Measurements from ENCODE around the gene SDCCAG8.

Gene SDCCAG8

GRCh38 chr1:243256590-243256989, 749 bp downstream of the SDCCAG8 start:
- CTCF ChIA-PET = interaction anchor here (0.6 to 1.9 kb wide), 2 partner anchors 9 to 1336 kb away, joined by 3 to 4 read pairs; no protein-coding TSS in a partner anchor
- DNase-seq (ENCODE audit: extremely low spot score) = no peak
- POLR2A ChIA-PET = interaction anchor here (0.6 to 1.3 kb wide), 4 partner anchors 57 to 1337 kb away, joined by 3 to 4 read pairs (median 3); no protein-coding TSS in a partner anchor
- no peak for TF ChIP-seq ELF4 (IDR thresholded peaks at IDR 0.05)
- TF ChIP-seq PKNOX1 (IDR thresholded peaks at IDR 0.05) = peak; percentile 62; the same call in 1 of the 2 replicates
- TF ChIP-seq SUZ12 (IDR thresholded peaks at IDR 0.05) = no peak

DNA sequence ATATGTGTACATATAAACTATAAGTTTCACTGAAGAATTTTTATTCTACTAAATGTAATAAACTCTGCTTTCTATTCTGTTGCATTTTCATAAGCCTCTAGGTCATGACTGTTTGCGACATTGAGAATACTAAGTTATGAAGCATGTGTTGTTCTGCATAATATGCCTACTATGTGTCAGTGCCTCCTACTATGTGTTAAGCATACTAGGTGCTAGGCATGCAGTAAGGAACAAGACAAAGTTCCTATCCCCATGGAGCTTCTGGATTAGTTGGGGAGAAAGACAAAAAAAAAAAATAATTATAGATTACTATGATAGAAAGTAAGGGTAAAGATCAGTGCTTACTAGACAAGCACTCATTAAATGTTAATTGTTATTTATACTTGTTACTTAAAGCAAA, 1.3 kb downstream of the SDCCAG8 start:
- ChIA-PET POLR2A (interaction anchor here (0.6 to 0.8 kb wide), 2 partner anchors 64 to 1163 kb away, joined by 3 read pairs; no protein-coding TSS in a partner anchor), CTCF (interaction anchor here (0.6 kb wide), 1 partner anchor 1336 kb away, joined by 3 read pairs; no protein-coding TSS in a partner anchor)
- no peak for TF ChIP-seq L3MBTL2 (conservative IDR thresholded peaks at IDR 0.05)
- TF ChIP-seq FOXK2 (IDR thresholded peaks at IDR 0.05) = no peak
- no peak for TF ChIP-seq NFRKB (IDR thresholded peaks at IDR 0.05)
- no peak for TF ChIP-seq ZNF384 (IDR thresholded peaks at IDR 0.05)
- TF ChIP-seq PKNOX1 (IDR thresholded peaks at IDR 0.05) = no peak
- no peak for TF ChIP-seq LEF1 (IDR thresholded peaks at IDR 0.05; ENCODE audit: borderline replicate concordance)
- TF ChIP-seq TARDBP (IDR thresholded peaks at IDR 0.05) = no peak
- TF ChIP-seq FOXM1 (IDR thresholded peaks at IDR 0.05; ENCODE audit: borderline replicate concordance) = no peak
- DNase-seq (ENCODE audit: extremely low spot score) = no peak

- TF ChIP-seq FOXK2 (IDR thresholded peaks at IDR 0.05) (no peak), FOXM1 (IDR thresholded peaks at IDR 0.05; ENCODE audit: borderline replicate concordance) (no peak), FOXA1 (IDR thresholded peaks at IDR 0.05) (no peak), SUZ12 (IDR thresholded peaks at IDR 0.05) (no peak), ARNT (IDR thresholded peaks at IDR 0.05) (no peak), TARDBP (IDR thresholded peaks at IDR 0.05) (no peak), BHLHE40 (IDR thresholded peaks at IDR 0.05; ENCODE audit: borderline replicate concordance) (no peak), PKNOX1 (IDR thresholded peaks at IDR 0.05) (no peak), LEF1 (IDR thresholded peaks at IDR 0.05; ENCODE audit: borderline replicate concordance) (no peak), HDGF (IDR thresholded peaks at IDR 0.05; ENCODE audit: borderline replicate concordance) (no peak), CTBP1 (IDR thresholded peaks at IDR 0.05; ENCODE audit: borderline replicate concordance) (no peak), ZNF384 (IDR thresholded peaks at IDR 0.05) (no peak), L3MBTL2 (conservative IDR thresholded peaks at IDR 0.05) (no peak), NFRKB (IDR thresholded peaks at IDR 0.05) (no peak), SP1 (IDR thresholded peaks at IDR 0.05) (no peak), ELF4 (IDR thresholded peaks at IDR 0.05) (no peak)
- ChIA-PET POLR2A (no interaction called here), CTCF (no interaction called here)
- DNase-seq (ENCODE audit: extremely low spot score) = no peak
These were observed 2.9 kb downstream of the SDCCAG8 start for GRCh38 chr1:243258731-243259130.

DNA sequence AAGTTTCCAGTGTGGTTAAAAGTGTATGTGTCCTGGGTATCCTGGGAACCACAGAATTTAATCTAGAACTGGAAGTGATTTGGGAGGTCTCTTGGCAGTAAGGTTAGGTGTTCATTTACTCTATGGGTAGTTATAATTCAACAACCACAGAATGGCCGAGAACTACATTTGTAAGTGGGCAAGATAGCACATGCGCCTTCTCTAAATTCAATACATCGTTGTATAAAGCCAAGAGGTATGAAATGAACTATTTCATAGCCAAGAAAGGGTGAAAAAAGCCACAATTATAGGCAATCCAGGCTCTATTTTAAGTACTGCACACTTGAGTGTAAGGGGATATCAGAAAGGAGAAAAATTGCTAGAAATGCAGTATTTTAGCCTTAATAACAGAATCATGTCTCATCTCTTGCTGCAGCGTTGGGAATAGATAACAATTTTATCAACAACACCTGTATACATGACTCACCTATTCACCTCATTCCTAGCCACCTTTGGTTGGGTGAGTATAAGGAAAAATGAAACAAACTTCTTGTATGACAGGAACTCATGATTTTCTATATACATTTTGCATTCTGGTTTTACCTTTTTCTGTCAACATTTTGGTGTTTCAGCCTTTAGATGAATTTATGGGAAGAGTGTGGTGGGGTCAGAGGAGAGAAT, 4.5 kb downstream of the SDCCAG8 start:
- POLR2A ChIA-PET = no interaction called here
- CTCF ChIA-PET = no interaction called here
- no peak for DNase-seq (ENCODE audit: extremely low spot score)
- no peak for TF ChIP-seq HDGF (IDR thresholded peaks at IDR 0.05; ENCODE audit: borderline replicate concordance)
- TF ChIP-seq SP1 (IDR thresholded peaks at IDR 0.05) = no peak
- TF ChIP-seq ARNT (IDR thresholded peaks at IDR 0.05) = no peak
- TF ChIP-seq LEF1 (IDR thresholded peaks at IDR 0.05; ENCODE audit: borderline replicate concordance) = no peak
- no peak for TF ChIP-seq FOXK2 (IDR thresholded peaks at IDR 0.05)
- TF ChIP-seq TARDBP (IDR thresholded peaks at IDR 0.05) = no peak

GRCh38 chr1:243261390-243261789, 5.5 kb downstream of the SDCCAG8 start:
- no peak for DNase-seq (ENCODE audit: extremely low spot score)
- TF ChIP-seq LEF1 (IDR thresholded peaks at IDR 0.05; ENCODE audit: borderline replicate concordance) = no peak
- no peak for TF ChIP-seq HDGF (IDR thresholded peaks at IDR 0.05; ENCODE audit: borderline replicate concordance)
- TF ChIP-seq TARDBP (IDR thresholded peaks at IDR 0.05) = no peak
- no peak for TF ChIP-seq FOXM1 (IDR thresholded peaks at IDR 0.05; ENCODE audit: borderline replicate concordance)
- TF ChIP-seq CTBP1 (IDR thresholded peaks at IDR 0.05; ENCODE audit: borderline replicate concordance) = no peak
- TF ChIP-seq PKNOX1 (IDR thresholded peaks at IDR 0.05) = no peak
- no peak for TF ChIP-seq ZNF384 (IDR thresholded peaks at IDR 0.05)
- TF ChIP-seq FOXA1 (IDR thresholded peaks at IDR 0.05) = no peak
- POLR2A ChIA-PET = no interaction called here
- CTCF ChIA-PET = no interaction called here

- no peak for TF ChIP-seq ARNT (IDR thresholded peaks at IDR 0.05)
- TF ChIP-seq BHLHE40 (IDR thresholded peaks at IDR 0.05; ENCODE audit: borderline replicate concordance) = no peak
- no peak for TF ChIP-seq SP1 (IDR thresholded peaks at IDR 0.05)
- TF ChIP-seq FOXK2 (IDR thresholded peaks at IDR 0.05) = no peak
- TF ChIP-seq FOXA1 (IDR thresholded peaks at IDR 0.05) = no peak
- no peak for TF ChIP-seq HDGF (IDR thresholded peaks at IDR 0.05; ENCODE audit: borderline replicate concordance)
- no peak for TF ChIP-seq ZNF384 (IDR thresholded peaks at IDR 0.05)
- TF ChIP-seq TARDBP (IDR thresholded peaks at IDR 0.05) = no peak
- TF ChIP-seq FOXM1 (IDR thresholded peaks at IDR 0.05; ENCODE audit: borderline replicate concordance) = no peak
- TF ChIP-seq ELF4 (IDR thresholded peaks at IDR 0.05) = no peak
- no peak for TF ChIP-seq CTBP1 (IDR thresholded peaks at IDR 0.05; ENCODE audit: borderline replicate concordance)
- TF ChIP-seq SUZ12 (IDR thresholded peaks at IDR 0.05) = no peak
- no peak for TF ChIP-seq LEF1 (IDR thresholded peaks at IDR 0.05; ENCODE audit: borderline replicate concordance)
- TF ChIP-seq NFRKB (IDR thresholded peaks at IDR 0.05) = no peak
- POLR2A ChIA-PET = interaction anchor here (2.6 kb wide), 1 partner anchor 9 kb away, joined by 10 read pairs; the partner anchor contains the start of genes CEP170 and SDCCAG8
- no peak for DNase-seq (ENCODE audit: extremely low spot score)
- CTCF ChIA-PET = interaction anchor here (0.9 kb wide), 1 partner anchor 9 kb away, joined by 4 read pairs; the partner anchor contains the start of genes CEP170 and SDCCAG8
These were observed 8.9 kb downstream of the SDCCAG8 start for GRCh38 chr1:243264717-243265116.
